Lower leg skin (tissue), 4 donors: Measurements from ENCODE around the gene GPC3. TPM values are rescaled to one million over a fixed set of nuclear protein-coding genes. Genes with fewer than 3 reads are reported as not detected.

Source experiments
- DNase-seq, 2 donors: peaks; one replicate each; pipeline ENCODE4 v3.0.0-alpha.2; 2019; ENCODE audit warnings: low spot score in 2 of 2
- H3K4me3 ChIP-seq: fragments of 200-600 bp; sonication (generic); 2 replicates; pipeline ENCODE4 v1.5.1; 2017; ENCODE audit warnings: mild to moderate bottlenecking, low read depth; ENCODE audit not compliant: poor library complexity, severe bottlenecking
- POLR2A ChIP-seq, 2 donors: fragments of 450-650 bp; IDR thresholded peaks; one replicate each; pipeline ENCODE4 v1.6.1; 2016 to 2017; ENCODE audit warnings: antibody characterized with exemption in 2 of 2, mild to moderate bottlenecking in 1 of 2, moderate library complexity in 1 of 2
- WGBS, 2 donors: methylation state at CpG; one replicate each; pipeline ENCODE4 v1.1.5; 2018; 5-methylcytosine and 5-hydroxymethylcytosine counted together
- intact Hi-C: fragments of 100-400 bp; cut with DNase I; formaldehyde crosslinking; loops from one replicate; pipeline ENCODE4 v1.15.0; 2023; ENCODE audit warnings: low total_unique reads
- total RNA-seq, 4 donors: library from RNA; depleted of rRNA; stranded (reverse); fragments of >200 nt; gene quantifications; one replicate each; pipeline ENCODE4 v1.1.0, GENCODE V29; 2016
- TF ChIP-seq, protein P1 (sequence below), 3 donors: fragments of 450-650 bp; IDR thresholded peaks; one replicate each; pipeline ENCODE4 v1.5.1; 2016; ENCODE audit warnings: antibody characterized with exemption in 3 of 3, mild to moderate bottlenecking in 3 of 3, moderate library complexity in 2 of 3

The GPC3 gene
- total RNA-seq, 4 donors from 2014 or later = 10.4 to 24.4 (median 14.7) TPM

DNA sequence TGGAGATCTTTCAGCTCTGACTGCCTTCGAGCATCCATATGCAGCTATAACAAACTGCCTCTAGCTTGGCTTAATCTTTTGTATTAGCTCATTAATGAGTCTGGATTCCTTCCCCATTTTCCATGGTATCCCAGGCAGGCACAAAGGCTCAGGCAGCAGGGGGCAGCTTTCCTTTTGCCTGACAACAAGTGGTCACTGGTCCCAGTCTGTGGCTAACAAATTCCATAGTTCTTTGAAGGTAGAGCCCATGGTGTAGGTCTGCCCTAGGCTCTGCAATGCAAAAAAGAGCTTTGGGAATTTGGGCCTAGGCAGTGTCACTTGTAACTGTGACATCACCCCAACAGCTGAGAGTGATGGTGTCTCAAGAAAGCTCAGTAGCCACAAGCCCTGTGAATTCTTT lies 335.7 kb downstream of the GPC3 start:
- TF ChIP-seq POLR2A (IDR thresholded peaks at IDR 0.05) = no peak
- TF ChIP-seq, protein P1, sequence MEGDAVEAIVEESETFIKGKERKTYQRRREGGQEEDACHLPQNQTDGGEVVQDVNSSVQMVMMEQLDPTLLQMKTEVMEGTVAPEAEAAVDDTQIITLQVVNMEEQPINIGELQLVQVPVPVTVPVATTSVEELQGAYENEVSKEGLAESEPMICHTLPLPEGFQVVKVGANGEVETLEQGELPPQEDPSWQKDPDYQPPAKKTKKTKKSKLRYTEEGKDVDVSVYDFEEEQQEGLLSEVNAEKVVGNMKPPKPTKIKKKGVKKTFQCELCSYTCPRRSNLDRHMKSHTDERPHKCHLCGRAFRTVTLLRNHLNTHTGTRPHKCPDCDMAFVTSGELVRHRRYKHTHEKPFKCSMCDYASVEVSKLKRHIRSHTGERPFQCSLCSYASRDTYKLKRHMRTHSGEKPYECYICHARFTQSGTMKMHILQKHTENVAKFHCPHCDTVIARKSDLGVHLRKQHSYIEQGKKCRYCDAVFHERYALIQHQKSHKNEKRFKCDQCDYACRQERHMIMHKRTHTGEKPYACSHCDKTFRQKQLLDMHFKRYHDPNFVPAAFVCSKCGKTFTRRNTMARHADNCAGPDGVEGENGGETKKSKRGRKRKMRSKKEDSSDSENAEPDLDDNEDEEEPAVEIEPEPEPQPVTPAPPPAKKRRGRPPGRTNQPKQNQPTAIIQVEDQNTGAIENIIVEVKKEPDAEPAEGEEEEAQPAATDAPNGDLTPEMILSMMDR (IDR thresholded peaks at IDR 0.05) = no peak
- no peak for DNase-seq
- intact Hi-C loops = no loop called here
- WGBS, 2 donors = 78 to 100% methylated on average over 1 of the region's 1 CpG
- H3K4me3 ChIP-seq = no peak overlapping the region

DNA sequence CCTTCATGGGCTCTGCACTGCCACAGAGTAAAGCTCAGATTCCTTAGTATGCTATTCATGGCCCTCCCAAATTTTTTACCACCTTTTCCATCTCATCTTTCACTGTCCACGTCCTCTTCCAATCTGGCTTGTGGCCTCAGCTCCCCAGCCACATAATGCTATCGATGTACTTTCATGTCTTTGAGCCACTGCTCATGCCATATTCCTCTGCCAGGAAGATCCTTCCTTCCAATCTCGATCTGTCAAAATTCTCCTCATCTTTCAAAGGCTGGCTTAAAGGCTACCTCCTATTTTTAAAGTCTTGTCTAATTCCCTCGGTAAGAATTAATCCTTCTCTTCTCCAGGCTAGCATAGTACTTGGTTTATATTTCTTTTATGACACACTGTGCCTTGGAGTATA lies 336.8 kb downstream of the GPC3 start:
- TF ChIP-seq POLR2A (IDR thresholded peaks at IDR 0.05) = no peak
- TF ChIP-seq, protein P1 (IDR thresholded peaks at IDR 0.05) = no peak
- intact Hi-C loops = no loop called here
- no peak for DNase-seq
- WGBS, 2 donors = 70 to 87% methylated on average over 4 of the region's 4 CpGs
- no peak overlapping the region for H3K4me3 ChIP-seq

GRCh38 chrX:133646719-133647116 lies 338.7 kb downstream of the GPC3 start:
- H3K4me3 ChIP-seq = no peak overlapping the region
- intact Hi-C loops = no loop called here
- 75 to 77% methylated on average over 3 of the region's 3 CpGs for WGBS, 2 donors
- no peak for DNase-seq
- no peak for TF ChIP-seq POLR2A (IDR thresholded peaks at IDR 0.05)
- TF ChIP-seq, protein P1 (IDR thresholded peaks at IDR 0.05) = no peak

DNA sequence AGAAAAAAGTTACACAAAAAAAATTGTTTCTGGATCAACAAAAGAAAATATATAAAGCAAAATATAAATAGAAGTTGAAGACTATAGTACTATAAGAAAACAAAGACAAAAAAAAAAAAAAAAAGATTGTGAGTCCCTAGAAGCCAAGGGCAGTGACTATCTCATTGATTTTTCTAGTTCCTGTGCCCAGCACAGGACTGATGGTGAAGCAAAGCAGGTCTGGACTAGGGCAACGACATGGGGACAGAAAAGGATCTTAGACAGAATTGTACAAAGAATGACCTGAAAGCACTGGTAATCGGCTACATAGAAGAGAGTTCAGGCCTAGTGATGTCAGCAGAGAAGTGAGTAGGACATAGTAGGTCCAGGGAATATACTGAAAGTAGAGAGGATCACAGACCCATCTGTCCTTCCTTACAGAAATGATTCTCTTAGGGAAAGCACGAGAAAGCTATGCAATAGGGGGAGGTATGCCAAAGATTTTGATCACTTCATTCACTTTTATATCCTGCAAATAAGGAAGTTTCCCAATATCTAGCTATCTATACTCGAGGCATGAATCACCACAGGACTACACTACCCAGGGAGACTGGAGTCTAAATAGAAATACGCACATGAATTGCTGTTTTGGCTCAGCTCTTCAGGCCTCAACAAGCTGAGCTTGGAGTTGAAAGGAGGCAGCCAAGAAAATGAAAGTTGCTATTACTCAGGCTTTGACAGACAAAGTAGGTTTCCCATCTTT lies 339.2 kb downstream of the GPC3 start:
- no peak for TF ChIP-seq POLR2A (IDR thresholded peaks at IDR 0.05)
- TF ChIP-seq, protein P1 (IDR thresholded peaks at IDR 0.05) = no peak
- intact Hi-C loops = no loop called here
- H3K4me3 ChIP-seq = no peak overlapping the region
- WGBS, 2 donors = 46 to 48% methylated on average over 5 of the region's 5 CpGs
- peak in 1 of 2 donors; percentile 14 for DNase-seq

DNA sequence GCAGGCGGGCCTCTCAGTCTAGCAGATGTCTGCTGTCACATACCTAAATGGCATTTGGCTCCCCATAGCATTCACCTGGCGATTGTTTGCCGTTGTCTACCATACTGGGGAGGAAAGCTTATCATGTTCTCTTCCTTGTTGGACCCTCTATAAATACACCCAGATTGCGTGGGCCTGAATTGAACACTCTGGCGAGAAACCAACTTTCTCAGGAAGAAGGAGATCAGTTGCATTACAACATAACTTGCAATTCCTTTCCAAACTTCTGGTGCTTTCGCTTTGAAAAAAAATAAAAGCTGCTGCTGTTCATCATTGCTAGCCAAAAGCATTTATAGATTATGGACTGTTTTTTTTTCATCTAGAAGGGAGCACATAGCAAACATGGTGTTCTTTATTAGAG lies 340.1 kb downstream of the GPC3 start:
- no peak for DNase-seq
- no peak overlapping the region for H3K4me3 ChIP-seq
- intact Hi-C loops = no loop called here
- TF ChIP-seq POLR2A (IDR thresholded peaks at IDR 0.05) = no peak
- TF ChIP-seq, protein P1 (IDR thresholded peaks at IDR 0.05) = no peak
- 65 to 66% methylated on average over 6 of the region's 6 CpGs for WGBS, 2 donors
